Peyer's patch (tissue), 4 donors: ENCODE measurements around the gene SPATA4. TPM values are rescaled to one million over a fixed set of nuclear protein-coding genes. Genes with fewer than 3 reads are reported as not detected.
"Not testable (repeated sequence)": the region's sequence is repeated elsewhere in the genome, so short reads cannot be mapped to it uniquely, and the experiment has no call there.

Experiments
- DNase-seq, 3 donors: peaks; one replicate each; pipeline ENCODE4 v3.0.0-alpha.2; 2017 to 2019
- H3K27ac ChIP-seq, 4 donors: fragments of 200-600 bp; sonication (generic); one replicate each; pipeline ENCODE4 v1.5.1; 2016 to 2019
- H3K27me3 ChIP-seq, 2 donors: fragments of 200-600 bp; sonication (generic); one replicate each; pipeline ENCODE4 v1.5.1; 2019
- H3K36me3 ChIP-seq, 3 donors: fragments of 200-600 bp; sonication (generic); one replicate each; pipeline ENCODE4 v1.5.1; 2016 to 2019
- H3K4me1 ChIP-seq, 4 donors: fragments of 200-600 bp; sonication (generic); one replicate each; pipeline ENCODE4 v1.5.1; 2016 to 2019
- H3K4me3 ChIP-seq, 4 donors: fragments of 200-600 bp; sonication (generic); 1 replicate in 3 of 4; 2 replicates in 1 of 4; pipeline ENCODE4 v1.5.1; 2016 to 2019; ENCODE audit warnings: mild to moderate bottlenecking in 1 of 4
- H3K9me3 ChIP-seq, 4 donors: fragments of 200-600 bp; sonication (generic); one replicate each; pipeline ENCODE4 v1.5.1; 2016 to 2019; ENCODE audit warnings: mild to moderate bottlenecking in 1 of 4
- POLR2A ChIP-seq, 2 donors: fragments of 450-650 bp; IDR thresholded peaks; one replicate each; pipeline ENCODE4 v1.5.1; 2017; ENCODE audit warnings: antibody characterized with exemption in 2 of 2, mild to moderate bottlenecking in 2 of 2, moderate library complexity in 2 of 2
- total RNA-seq, 4 donors: library from RNA; depleted of rRNA; stranded (reverse); fragments of >200 nt; gene quantifications; one replicate each; pipeline ENCODE4 v1.1.0, GENCODE V29; 2016
- TF ChIP-seq, protein P1 (sequence below), 6 experiments: fragments of 450-650 bp in 4 of 6; fragments of 200-600 bp in 2 of 6; sonication (generic) in 1 of 6; IDR thresholded peaks; one replicate each; pipeline ENCODE4 v1.5.1; 2017 to 2019; ENCODE audit warnings: antibody characterized with exemption in 6 of 6, mild to moderate bottlenecking in 3 of 6, moderate library complexity in 1 of 6

Gene SPATA4
- total RNA-seq, 4 donors from 2014 or later = not detected

DNA sequence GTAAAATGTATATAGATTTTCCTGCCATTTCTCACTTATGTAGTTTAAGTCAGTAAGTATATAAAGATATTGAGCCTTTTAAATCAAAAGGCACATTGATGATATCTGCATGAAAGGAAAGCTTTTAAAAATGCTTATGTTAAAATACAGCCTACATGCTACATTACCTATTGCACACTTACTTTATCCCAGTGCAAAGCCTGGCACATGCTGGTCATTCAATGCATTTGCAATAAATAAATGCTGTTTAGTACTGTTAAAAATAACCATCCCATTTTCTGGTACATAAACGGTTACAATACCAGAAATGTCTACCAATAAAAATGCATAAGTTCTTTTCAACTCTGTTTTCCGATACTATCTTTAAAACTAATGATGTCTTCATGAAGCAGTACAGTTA lies 22.1 kb upstream of the SPATA4 start:
- Histone ChIP-seq H3K36me3 (no peaks in the 10 kb centered on the region), H3K27ac (no peak overlapping the region), H3K4me1 (no peaks in the 10 kb centered on the region), H3K9me3 (no peaks in the 10 kb centered on the region), H3K4me3 (no peak overlapping the region), H3K27me3 (no peaks in the 10 kb centered on the region)
- no peak for TF ChIP-seq POLR2A (IDR thresholded peaks at IDR 0.05)
- TF ChIP-seq, protein P1, sequence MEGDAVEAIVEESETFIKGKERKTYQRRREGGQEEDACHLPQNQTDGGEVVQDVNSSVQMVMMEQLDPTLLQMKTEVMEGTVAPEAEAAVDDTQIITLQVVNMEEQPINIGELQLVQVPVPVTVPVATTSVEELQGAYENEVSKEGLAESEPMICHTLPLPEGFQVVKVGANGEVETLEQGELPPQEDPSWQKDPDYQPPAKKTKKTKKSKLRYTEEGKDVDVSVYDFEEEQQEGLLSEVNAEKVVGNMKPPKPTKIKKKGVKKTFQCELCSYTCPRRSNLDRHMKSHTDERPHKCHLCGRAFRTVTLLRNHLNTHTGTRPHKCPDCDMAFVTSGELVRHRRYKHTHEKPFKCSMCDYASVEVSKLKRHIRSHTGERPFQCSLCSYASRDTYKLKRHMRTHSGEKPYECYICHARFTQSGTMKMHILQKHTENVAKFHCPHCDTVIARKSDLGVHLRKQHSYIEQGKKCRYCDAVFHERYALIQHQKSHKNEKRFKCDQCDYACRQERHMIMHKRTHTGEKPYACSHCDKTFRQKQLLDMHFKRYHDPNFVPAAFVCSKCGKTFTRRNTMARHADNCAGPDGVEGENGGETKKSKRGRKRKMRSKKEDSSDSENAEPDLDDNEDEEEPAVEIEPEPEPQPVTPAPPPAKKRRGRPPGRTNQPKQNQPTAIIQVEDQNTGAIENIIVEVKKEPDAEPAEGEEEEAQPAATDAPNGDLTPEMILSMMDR (IDR thresholded peaks at IDR 0.05) = no peak
- no peak for DNase-seq

GRCh38 chr4:176212351-176212750 lies 17.0 kb upstream of the SPATA4 start:
- not testable (repeated sequence) for H3K4me3 ChIP-seq, H3K27ac ChIP-seq, H3K4me1 ChIP-seq, DNase-seq, H3K9me3 ChIP-seq, H3K36me3 ChIP-seq, H3K27me3 ChIP-seq

- Histone ChIP-seq H3K4me3 (no peak overlapping the region), H3K36me3 (no peaks in the 10 kb centered on the region), H3K27me3 (no peaks in the 10 kb centered on the region), H3K27ac (no peak overlapping the region), H3K4me1 (no peaks in the 10 kb centered on the region), H3K9me3 (no peaks in the 10 kb centered on the region)
- TF ChIP-seq POLR2A (IDR thresholded peaks at IDR 0.05) = no peak
- TF ChIP-seq, protein P1 (IDR thresholded peaks at IDR 0.05) = no peak
- DNase-seq = no peak
These were observed 15.4 kb upstream of the SPATA4 start for GRCh38 chr4:176210579-176211296.

- TF ChIP-seq, protein P1 (IDR thresholded peaks at IDR 0.05) = no peak
- TF ChIP-seq POLR2A (IDR thresholded peaks at IDR 0.05) = no peak
- DNase-seq = no peak
- no peaks in the 10 kb centered on the region for H3K27me3 ChIP-seq
- H3K9me3 ChIP-seq = no peaks in the 10 kb centered on the region
- no peaks in the 10 kb centered on the region for H3K36me3 ChIP-seq
- H3K27ac ChIP-seq = no peak overlapping the region
- no peaks in the 10 kb centered on the region for H3K4me1 ChIP-seq
- no peak overlapping the region for H3K4me3 ChIP-seq
These were observed 14.7 kb upstream of the SPATA4 start for GRCh38 chr4:176210101-176210500.

DNA sequence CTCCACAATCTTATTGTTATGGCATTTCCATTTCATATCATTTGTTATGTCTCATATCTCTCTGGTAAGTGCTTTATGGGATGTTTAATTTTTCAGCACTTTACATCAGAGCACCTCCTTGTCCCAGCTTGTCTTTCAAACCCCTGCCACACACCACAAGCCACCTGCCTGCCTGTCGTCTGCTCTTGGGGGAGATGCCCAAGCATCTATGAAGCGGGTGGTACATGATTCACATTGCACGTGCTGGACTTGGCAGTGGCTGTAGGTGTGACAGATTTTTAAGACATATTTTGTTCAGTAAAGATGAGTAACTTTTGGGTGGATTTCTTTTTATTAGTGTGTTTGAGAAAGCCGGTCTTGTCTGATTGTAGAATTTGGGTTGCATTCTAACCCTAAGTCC lies 14.2 kb upstream of the SPATA4 start:
- Histone ChIP-seq H3K27me3 (no peaks in the 10 kb centered on the region), H3K4me3 (no peak overlapping the region), H3K4me1 (no peaks in the 10 kb centered on the region), H3K27ac (no peak overlapping the region), H3K9me3 (no peaks in the 10 kb centered on the region), H3K36me3 (no peaks in the 10 kb centered on the region)
- DNase-seq = no peak
- TF ChIP-seq, protein P1 (IDR thresholded peaks at IDR 0.05) = no peak
- TF ChIP-seq POLR2A (IDR thresholded peaks at IDR 0.05) = no peak

DNA sequence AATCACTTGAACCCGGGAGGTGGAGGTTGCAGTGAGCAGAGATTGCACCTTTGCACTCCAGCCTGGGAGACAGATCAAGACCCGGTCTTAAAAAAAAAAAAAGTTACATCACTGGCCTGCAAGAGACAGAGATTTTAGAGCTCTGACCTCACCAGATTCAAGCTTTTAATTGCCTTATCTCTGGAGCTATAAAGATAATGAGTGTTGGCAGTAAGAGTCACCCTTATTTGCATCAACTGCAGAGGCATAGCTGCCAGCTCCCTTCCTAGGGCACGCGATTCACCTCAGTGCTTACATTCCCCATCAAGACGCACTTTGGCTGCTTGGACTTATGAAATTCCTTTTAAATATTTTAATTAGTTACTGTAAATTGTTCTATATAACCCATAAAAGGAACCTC lies 12.5 kb upstream of the SPATA4 start:
- no peaks in the 10 kb centered on the region for H3K27me3 ChIP-seq
- TF ChIP-seq, protein P1 (IDR thresholded peaks at IDR 0.05) = no peak
- TF ChIP-seq POLR2A (IDR thresholded peaks at IDR 0.05) = no peak
- no peaks in the 10 kb centered on the region for H3K4me1 ChIP-seq
- no peak overlapping the region for H3K27ac ChIP-seq
- no peaks in the 10 kb centered on the region for H3K36me3 ChIP-seq
- no peaks in the 10 kb centered on the region for H3K9me3 ChIP-seq
- no peak overlapping the region for H3K4me3 ChIP-seq
- no peak for DNase-seq
